A172 (cell line): ENCODE results near the gene TPCN1. TPM values are rescaled to one million over a fixed set of nuclear protein-coding genes. Genes with fewer than 3 reads are reported as not detected.
A peak's percentile ranks its signal among the peaks of the same experiment; 100 is the strongest.

Experiments used
- DNase-seq: peaks from one replicate; pipeline ENCODE4 v3.0.0-alpha.2; 2015; ENCODE audit warnings: low spot score
- total RNA-seq: library from RNA; depleted of rRNA; stranded (reverse); fragments of >200 nt; shearing (Covaris generic); gene quantifications from 2 replicates; pipeline ENCODE4 v1.2.3, GENCODE V29; 2014; rRNA removed

The TPCN1 gene
- total RNA-seq = 8.9 and 13.3 TPM in 2 replicates

- DNase-seq = peak; percentile 100
Measured at GRCh38 chr12:113221181-113221996, at the start of gene TPCN1. TSS of gene TPCN1 (plus strand) at chr12:113221464. CDS start at chr12:113226853, 5,389 bp downstream.

DNA sequence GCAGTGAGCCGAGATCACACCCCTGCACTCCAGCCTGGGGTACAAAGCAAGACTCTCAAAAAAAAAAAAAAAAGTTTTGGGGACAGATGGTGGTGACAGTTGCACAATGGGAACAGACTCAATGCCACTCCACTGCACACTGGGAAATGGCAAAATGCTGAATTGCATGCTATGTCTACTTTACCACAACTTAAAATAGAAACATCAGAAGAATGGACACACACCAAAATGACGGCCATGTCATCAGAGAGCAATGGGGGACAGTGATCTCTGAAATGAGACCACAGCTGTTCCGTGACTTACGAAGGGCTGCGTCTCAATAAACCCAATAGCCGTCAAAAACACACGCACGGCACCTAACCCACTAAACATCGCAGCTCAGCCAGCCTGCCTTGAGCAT is 49.7 kb upstream of the TPCN1 start:
- DNase-seq = no peak

DNA sequence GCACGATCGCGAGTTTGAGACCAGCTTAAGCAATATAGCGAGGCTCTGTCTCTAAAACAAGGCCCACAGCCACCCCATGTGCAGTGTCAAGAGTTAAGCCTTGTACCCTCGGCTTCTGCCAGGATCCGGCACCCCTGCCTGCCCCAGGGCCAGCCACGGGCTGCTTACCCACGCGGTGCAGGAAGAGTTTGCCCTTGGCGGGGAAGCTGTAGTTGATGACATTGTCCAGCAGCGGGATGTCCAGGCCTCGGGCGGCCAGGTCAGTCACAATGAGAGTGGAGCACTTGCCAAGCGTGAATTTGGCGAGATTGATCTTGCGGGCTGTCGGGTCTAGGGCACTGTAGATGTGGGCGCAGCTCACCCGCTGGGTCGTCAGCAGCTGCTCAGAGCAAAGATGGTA is 49.1 kb upstream of the TPCN1 start:
- DNase-seq = no peak

GRCh38 chr12:113173081-113173698 is 48.1 kb upstream of the TPCN1 start:
- DNase-seq = no peak

DNA sequence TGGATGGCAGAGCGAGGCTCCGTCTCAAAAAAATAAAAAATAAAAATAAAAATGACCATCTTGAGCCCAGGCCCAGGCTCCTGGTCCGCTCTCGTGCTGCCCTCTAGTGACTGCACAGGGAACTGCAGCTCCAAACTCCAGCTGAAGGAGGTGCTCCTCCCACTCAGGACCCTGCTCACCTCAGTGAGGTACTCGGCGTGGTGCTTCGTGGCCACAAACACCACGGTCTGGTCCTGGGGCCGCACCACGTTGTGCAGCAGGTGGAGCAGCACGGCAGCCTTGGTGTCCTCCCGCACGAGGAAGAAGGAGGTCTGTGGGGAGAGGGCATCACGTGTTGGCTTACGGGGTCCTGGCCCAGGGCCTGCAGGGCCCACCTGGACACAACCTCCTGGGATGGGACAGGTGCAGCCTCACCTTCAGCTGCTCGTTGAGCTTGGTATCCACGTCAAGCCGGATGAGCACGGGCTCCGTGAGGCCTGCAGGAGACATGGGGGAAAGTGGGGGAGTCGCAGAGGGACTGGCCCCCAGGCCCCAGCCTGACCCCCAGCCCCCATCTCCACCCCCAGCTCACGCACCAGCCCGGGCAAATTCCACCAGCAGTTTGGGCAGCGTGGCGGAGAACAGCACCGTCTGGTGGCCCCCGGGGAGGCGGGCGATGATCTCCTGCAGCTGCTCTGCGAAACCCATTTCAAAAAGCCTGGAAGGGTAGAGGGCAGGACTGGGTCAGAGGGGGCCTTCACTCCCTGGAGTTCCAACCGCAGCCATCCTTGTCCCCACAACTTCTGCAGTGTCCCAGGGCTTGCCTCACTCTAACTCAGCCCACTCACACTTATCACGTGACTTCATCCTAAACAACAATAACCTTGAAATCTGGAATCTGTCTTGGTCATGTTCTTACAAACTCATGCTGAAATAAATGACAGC is 46.5 kb upstream of the TPCN1 start:
- peak; percentile 35 for DNase-seq

- DNase-seq = no peak
Measured at GRCh38 chr12:113179023-113179422, 42.2 kb upstream of the TPCN1 start.

DNA sequence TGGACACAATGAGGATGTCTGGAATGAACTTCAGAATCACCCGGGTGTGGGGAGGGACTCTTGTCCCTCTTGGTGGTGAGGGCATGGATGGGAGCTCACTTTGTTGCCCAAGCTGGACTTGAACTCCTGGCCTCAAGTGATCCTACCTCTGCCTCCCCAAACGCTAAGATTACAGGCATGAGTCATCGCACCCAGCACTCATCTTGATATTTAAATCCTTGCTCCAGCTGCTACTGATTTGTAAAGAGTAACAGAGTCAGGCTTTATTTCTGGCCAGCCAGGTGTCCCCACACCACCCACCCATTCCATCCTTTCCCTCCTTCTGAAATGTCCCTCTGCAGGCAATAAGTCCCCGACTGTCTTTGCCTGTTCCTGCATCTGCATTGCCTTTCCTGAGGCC is 40.9 kb upstream of the TPCN1 start:
- no peak for DNase-seq

- no peak for DNase-seq
Measured at GRCh38 chr12:113181975-113182374, 39.3 kb upstream of the TPCN1 start.

DNA sequence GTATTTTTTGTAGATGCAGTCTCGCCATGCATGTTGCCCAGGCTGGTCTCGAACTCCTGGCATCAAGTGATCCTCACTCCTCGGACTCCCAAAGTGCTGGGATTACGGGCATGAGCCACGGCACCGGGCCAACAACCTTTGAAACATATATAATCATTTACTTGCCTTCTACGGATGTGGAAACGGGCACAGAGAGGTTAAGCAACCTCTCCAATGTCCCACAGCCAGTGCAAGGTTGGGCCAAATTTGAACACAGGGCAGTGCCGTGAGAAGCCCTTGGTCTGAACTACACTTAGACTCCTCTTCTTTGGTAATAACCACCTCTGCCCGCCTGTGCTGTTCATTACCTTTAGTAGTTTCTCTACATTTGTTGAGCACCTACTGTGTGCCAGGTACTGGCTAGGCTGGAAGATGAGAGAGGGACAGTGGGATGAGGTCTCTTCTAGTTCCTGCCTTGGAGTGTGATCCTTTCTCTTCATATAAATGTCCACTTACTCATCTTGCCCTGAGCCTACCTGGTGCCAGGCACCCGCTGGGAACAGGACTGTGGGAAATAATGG is 38.2 kb upstream of the TPCN1 start:
- no peak for DNase-seq

- no peak for DNase-seq
Measured at GRCh38 chr12:113184098-113184899, 37.0 kb upstream of the TPCN1 start.

- DNase-seq = peak; percentile 84
Measured at GRCh38 chr12:113184900-113185179, 36.4 kb upstream of the TPCN1 start.

GRCh38 chr12:113185180-113186032 is 35.9 kb upstream of the TPCN1 start, which contains the start of the genes DDX54 and RITA1:
TSS of gene DDX54 (minus strand) at chr12:113185478. CDS start at chr12:113185451, 27 bp downstream.
TSS of gene RITA1 (plus strand) at chr12:113185721. CDS start at chr12:113186747, 1,026 bp downstream.
- peak; percentile 61 for DNase-seq

DNA sequence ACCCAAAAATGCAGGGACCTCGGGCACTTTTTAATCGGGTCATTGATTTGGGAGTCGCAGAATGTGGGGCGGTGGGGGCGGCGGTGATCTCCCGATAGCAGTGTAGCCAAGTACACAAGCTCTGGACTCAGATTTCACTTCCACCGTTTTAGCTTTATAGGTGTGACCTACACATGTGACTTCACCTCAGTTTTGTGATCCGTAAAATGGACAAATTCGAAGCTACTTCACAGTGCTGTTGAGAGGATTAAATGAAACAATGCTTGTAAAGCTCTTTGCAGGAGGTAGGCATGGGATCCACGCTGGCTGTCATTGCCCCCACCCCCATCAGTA is 35.3 kb upstream of the TPCN1 start:
- no peak for DNase-seq

DNA sequence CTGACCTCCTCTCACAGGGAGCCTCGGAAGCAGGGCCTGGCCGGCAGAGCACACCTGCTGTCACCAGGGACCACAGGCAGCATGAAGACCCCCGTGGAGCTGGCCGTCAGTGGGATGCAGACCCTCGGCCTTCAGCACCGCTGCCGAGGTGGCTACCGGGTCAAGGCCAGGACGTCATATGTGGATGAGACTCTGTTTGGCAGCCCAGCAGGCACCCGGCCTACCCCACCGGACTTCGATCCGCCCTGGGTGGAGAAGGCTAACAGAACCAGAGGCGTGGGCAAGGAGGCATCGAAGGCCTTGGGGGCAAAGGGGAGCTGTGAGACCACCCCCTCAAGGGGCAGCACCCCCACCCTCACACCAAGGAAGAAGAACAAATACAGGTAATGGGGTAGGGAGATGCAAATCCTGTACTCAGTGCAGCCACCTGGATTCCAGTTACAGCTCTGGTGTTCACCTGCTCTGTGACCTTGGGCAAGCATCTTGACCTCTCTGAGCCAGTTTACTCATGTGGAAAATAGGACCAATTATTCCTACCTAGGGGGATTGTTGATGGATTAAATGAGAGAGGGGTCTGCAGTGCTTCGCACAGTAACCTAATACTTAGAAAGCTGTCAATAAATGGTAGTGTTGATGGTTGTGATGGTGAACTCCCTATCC is 34.5 kb upstream of the TPCN1 start:
- no peak for DNase-seq

GRCh38 chr12:113189361-113189760 is 31.9 kb upstream of the TPCN1 start:
- no peak for DNase-seq

GRCh38 chr12:113190761-113191160 is 30.5 kb upstream of the TPCN1 start:
- peak; percentile 90 for DNase-seq

DNA sequence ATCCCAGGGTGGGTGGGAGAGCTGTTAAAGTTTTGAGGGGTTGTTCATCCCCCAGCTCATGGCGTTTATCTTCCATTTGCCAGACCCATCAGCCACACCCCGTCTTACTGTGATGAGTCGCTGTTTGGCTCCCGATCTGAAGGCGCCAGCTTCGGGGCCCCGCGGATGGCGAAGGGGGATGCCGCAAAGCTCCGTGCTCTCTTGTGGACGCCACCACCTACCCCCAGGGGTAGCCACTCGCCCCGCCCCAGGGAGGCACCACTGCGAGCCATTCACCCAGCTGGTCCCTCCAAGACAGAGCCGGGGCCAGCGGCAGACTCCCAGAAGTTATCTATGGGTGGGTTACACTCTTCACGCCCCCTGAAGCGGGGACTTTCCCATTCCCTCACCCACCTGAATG is 30.0 kb upstream of the TPCN1 start:
- DNase-seq = no peak

DNA sequence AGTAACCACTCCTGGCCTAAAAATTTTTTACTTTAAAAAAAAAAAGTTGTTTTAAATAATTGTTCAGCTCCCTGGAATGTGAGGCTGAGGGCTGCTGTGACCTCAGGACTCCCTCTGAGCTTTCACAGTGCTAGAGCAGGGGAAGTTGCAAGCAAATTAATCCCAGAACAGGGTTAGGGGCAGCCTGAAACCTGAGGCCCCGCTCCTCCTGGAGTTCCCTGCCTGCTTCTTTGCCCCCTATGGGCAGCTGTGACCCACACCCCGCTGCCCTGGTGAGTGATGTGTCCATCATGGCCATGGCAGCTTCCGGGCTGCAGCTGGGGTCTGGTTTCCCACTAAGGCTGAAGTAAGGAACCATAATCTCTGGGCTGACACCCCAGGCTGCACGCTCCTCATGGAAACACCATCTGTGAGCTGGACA is 26.3 kb upstream of the TPCN1 start:
- DNase-seq = peak; percentile 42

GRCh38 chr12:113195598-113195997 is 25.7 kb upstream of the TPCN1 start:
- no peak for DNase-seq

DNA sequence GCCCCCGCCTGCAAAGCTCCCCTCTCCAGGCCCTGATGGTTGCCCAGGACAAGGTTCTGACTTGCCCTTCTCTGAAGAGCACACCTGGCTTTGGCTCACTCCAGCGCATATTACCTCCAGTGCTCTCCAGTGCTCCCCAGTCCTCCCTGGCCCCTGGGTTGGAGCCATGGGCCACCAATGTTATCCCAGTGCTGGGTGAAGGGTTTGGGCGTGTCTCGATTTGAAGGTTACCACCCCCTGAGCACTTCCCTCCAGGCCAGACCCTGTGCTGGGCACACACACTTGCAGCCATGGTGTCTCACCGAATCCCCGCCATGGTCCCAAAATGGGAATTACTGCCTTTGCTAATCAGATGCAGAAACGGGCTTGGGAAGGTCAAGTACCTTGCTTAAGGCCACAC is 24.7 kb upstream of the TPCN1 start:
- no peak for DNase-seq
